Measurements from ENCODE around the gene NEK7.
"Not testable (repeated sequence)": the region's sequence is repeated elsewhere in the genome, so short reads cannot be mapped to it uniquely, and the experiment has no call there.

NEK7 gene

DNA sequence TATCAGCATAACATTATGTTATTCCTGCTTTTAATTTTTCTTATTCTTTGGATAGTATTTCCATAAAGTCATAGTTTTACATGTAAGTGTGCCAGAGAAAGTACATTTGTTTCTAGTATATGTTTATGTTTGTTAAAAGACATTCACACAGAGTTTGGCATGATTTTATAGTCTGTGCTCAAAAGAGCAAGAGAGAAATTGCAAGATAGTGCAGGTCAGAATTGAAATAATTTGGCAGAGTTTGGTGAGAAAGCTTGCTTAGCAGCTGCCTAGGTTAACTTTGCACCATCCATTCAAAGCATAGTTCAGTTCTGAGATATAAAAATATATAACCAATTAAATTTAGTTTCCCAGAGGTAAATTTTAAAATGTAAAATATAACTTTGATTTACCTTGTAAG lies 17.0 kb downstream of the NEK7 start:
- DNase-seq, result no peak

DNA sequence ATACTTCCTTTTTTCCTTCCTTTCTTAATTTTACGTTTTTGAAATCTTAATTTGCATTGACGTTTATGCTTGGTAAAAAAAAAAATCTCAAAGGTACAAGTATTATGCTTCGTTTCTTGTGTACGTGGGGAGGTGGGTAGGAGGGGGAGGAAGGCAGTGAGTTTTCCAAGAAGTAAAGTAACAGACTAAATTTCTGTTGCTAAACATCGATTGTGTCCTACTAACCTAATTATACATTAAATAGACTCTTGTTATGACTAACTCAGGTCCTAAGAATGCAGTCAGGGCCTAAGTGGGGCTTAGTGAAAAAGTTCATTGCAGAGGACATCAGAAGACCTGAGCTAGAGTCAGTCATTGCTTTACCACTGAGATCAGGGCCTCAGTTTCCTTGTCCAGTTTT lies 17.5 kb downstream of the NEK7 start:
- DNase-seq, result no peak

DNA sequence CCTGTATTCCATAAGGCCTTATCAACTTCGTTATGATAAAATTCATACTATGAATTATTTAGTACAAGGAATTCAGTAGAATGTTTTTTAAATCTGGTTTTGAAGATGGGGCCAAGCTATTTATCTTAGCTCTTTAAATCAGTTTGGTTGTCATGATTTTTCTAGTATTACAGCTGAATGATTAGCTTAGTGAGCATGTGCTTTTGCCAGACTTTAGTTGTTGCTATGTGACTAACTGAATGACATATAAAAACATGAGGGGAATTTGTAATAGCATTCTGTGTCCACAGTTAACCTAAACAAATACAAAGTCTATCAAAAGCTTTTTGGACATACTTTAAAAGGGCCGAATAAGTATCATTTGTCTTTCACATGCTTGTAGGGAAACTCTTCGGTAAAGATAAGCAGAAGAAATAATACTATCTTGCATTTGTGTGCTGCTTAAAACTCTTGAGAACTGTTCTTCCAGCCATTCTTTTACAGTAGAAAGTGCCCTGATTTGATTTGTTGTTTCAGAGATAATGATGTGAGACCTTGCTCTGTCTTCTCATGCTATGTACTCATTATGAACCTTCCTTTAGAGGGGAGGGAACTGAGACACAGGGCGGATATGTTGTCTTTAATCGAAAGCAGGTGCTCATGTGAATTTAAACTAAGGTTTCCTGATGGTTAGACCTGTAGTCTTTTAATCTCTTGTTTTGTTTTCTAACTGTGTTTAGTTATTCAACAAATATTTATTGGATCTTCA lies 18.8 kb downstream of the NEK7 start:
- DNase-seq, result no peak

DNA sequence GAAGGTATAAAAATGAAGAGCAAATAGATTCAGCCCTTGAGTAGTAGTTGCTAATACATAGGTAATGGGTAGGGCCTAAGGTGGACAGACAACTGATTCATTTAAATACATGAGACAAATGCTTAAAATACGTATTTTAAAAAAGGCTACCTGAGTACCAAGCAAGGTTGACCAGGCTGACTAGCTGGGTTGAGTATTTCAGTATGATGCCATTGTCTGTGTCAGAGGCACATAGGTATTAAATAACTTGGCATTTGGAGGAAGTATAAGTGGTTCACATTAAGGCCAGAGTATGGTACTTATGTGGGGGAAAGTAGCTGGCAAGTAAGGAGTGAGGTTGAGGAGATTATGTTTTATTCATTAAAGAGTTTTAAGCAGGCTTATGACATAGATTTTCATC lies 19.4 kb downstream of the NEK7 start:
- DNase-seq, result no peak

DNA sequence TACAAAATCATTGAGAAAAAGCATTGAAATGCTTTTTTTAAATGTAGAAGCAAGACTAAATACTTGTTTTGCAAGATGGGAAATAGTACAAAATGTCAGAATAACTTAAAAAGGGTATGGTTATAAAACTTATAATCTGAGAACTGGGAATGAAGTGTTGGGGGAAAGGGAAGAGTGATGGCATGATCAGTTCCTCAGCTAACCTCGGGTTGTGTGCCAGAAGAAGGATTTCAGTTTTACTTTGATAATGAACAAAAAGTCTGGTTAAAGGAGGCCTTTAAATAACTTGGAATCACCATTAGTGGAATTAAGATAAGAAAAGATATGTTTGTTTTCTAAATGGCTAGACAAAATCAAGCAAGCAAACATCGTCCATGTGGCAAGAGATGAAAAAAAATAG lies 20.7 kb downstream of the NEK7 start:
- DNase-seq, result no peak

DNA sequence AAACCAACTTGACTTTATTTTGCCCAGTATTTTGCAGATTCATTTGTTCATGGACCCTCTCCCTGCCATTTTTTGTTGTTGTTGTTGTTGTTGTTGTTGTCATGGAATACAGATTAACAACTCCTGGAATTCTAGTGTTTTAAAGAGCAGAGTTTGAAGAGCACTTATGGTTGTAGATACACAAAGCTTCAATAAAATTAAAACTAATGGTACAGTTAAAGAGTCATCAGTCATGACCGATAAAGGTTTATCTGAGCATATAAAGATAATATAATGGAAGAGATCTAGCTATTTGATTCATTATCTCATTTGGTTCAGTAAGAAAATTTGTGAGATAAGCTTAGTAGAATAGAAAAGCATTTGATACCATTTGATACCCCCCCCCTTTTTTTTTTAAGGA lies 21.8 kb downstream of the NEK7 start:
- no peak for DNase-seq

DNA sequence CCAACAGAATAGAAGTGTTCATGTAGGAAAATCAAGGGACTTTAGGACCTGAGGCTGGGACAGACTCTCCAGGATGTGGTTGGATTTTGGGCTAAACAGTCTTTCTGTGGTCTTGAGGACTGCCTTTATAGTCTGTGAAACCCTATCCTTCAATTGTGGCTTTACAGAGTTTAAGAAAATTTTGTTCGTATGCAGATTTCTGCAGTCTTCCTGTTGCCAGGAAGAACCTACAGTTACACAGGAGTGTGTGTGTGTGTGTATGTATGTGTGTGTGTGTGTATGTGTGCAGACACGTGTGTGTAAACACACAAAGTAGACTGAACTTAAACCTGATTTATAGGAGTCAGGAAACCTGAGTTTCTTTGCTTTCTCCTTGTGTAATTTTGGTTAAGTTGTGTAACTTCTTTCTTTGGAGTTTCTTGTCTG lies 22.8 kb downstream of the NEK7 start:
- DNase-seq, result no peak

DNA sequence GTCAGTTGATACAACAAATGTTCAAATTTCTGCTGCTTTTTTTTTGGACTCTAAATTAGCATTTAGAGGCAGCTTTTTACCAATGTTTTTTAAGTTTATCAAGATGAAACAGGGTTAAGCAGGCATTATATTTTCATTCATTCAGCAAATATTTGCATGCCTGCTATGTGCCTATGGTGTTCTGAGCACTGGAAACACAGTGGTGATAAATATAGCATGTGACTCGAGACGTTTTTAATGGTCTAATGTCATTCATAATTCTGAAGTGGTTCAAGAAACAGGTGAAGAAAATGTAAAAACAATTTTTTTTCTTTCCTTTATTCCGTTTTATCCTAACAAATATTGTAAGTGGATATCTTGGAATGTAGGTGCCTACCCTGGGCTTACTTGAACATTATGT lies 26.8 kb downstream of the NEK7 start:
- no peak for DNase-seq

DNA sequence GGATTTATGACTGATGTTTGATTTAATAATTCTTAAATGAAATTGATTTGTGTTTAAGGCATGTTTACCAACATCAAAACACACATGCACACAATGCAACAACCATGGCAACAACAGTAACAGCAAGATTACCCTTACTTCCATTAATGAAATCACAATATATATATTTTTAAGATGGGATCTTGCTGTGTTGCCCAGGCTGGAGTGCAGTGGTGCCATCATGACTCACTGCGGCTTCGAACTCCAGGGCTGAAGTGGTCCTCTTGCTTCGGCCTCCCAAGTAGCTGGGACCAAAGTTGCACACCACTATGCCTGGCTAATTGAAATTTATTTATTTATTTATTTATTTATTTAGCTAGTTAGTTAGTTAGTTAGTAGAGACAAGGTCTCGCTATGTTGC lies 27.7 kb downstream of the NEK7 start:
- no peak for DNase-seq

DNA sequence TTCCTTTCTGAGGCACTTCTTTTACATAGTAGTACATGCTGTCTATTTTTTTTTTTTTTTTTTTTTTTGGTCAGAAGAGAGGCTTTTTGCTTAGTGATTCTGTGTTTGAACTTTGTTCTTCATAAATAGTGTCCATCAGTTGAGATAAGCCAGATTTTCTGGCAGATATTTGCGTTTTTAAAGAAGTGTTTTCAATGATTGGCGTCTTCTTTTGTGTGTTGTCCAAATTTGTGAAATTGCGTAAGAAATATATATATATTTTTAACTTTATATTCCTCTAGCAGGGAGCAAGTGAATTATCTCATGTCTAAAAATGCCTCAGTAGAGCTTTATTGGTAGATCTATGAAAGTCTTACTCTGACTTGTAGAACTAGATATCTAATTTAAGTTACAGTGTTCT lies 28.3 kb downstream of the NEK7 start:
- DNase-seq, result no peak

DNA sequence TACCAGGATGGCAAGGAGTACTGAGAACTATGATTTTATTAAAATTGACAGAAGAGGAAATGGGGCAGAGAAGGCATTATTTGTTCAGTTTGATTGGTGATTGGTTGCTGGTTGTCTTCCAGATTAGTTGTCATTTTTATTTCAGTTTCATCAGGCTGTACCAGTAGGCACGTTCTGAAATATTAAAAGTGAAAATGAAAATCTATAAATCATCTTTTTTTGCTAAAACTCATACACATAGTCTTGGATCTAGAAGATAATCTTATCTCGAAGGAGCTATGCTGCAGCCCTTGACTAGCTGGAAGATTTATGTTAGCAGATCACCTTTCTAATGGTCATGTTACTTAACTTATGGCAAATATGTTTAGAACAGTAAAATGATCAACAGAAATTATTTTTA lies 29.0 kb downstream of the NEK7 start:
- DNase-seq, result no peak

DNA sequence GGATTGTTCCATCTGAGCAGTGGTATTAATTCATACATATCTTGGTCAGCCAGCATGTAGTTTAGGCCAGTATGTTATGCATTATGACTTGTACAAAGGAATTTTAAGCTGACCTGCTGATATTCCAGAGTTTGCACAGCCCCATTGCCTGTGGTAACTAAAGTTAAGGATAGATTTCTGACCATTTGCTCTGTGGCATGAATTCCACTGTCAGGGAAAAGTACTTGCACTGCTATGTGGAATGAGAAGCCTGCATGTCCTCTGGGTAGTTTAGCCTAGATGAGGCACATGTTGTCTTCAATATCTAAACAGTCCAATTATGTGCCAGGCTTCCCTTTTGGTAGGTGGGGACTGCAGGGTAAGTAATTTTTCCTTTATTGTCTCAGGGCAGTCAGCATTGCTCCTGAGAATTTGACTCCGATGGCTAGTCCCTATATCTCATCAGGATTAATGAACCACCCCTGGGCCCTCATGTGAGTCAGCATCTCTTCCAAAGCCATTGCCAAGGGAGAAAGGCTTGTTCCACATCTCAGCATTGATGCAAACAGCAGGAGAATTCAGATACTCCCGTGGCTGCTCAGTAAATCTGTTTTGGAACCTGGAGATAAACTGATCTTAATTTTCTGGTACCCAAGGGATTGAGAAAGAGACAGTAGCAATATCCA lies 30.2 kb downstream of the NEK7 start:
- no peak for DNase-seq

DNA sequence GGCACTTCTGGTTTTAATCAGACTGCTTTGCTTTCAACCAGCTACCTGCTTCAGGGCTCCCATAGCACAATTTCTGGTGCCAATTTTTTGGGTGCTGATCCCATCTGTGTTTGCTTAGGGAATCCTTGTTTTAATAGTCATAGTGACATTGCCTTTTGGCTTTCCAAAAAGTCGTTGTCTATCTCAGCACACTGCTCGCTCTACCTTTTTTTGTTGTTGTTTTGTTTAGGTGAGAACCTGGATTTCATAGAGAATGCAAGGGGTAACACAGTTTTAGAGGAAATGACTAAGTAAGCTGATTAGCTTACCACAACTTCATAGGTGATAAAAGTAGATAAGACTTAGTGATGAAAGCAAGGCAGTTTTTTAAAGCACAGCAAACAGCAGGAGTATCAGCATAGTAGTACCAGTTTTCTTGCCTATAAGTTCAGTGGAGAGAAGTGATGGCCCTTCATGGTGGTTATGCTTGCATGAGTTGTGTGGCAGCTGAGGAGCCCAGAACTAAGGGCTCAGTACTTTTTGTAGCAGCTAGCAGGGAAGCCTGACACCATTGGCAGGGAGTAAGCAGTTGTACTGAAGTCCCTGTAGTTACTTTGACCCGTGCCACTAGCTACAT lies 31.3 kb downstream of the NEK7 start:
- DNase-seq, result no peak

DNA sequence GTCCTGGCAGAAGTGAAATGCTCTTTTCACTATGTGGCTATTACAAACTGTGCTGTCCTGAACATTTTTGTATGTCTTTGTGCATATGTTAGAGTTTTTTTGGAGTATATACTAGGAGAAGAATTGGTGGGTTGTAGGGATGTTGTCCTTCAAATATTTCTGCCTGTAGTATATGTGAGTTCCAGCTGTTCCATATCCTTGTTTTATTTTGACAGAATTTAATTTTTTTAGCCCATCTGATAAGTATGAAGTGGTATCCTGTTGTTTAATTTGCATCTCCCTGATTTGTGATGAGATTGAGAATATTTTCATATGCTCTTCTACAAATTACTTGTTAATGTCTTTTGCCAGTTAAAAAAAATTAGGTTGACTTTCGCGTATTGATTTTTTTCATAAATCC lies 34.3 kb downstream of the NEK7 start:
- DNase-seq, result no peak

DNA sequence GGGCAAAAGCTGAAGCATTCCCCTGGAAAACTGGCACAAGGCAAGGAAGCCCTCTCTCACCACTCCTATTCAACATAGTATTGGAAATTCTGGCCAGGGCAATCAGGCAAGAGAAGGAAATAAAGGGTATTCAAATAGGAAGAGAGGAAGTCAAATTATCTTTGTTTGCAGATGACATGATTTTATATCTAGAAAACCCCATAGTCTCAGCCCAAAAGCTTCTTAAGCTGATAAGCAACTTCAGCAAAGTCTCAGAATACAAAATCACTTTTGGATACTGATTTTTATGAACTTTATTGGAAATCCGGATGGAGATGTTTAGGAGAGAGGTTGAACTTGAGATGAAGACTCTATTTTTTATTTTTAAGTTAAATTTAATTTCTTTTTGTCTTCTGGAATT lies 37.1 kb downstream of the NEK7 start:
- DNase-seq, result not testable (repeated sequence)

DNA sequence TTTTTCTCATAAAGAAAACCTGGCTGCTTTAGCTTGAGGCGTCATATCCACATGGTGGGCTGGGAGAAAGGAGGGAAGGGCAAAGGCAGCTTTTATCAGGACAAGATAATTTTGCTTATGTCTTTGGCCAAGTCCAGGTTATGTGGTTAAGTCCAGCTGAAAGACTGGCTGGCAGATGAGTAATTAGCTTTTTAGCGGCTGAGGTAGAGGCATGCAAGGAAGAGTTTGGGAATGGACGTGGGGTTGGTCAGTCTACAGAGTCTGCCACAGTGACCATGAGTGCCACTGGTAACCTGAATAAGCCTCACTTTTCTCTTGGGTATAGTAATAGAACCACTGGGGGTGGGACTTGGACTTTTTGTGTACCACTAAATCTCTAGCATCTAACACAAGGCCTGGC lies 39.8 kb downstream of the NEK7 start:
- no peak for DNase-seq

DNA sequence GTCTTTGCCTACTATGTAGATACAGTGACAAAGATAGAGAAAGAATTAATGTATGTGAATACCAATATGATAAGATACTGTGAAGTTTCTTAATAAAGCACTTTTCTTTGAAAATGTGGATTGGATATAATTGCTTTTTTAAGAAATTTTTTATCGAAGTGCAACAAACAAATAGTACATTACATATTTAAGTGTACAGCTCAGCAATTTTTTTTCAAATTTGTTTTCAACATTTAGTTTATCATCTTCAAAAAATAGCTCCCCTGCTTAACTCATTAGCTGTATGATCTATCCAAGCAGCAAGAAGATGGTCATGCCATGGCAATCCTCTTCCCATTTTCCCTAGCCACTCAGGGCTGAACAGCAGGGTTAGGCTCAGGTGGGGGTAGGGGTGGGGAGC lies 40.5 kb downstream of the NEK7 start:
- DNase-seq, result no peak

DNA sequence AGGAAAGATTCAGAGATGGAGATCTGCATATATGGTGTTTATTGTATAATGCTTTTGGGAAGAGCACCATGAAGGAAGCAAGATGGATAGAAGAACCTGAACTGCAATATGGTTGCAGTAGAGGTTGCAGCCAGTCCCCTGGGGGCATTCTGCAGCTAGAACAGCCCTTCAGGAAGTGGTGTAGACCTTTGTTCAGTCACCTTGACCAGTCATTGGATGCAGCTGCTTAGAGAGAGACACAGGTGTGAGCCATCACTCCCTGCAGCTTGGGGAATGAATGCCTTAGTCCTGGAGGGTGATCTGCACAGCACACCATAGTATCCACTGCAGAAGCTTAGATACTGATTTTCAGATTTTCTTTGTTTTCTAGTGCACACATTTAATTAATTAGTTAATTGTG lies 42.3 kb downstream of the NEK7 start:
- DNase-seq, result no peak

DNA sequence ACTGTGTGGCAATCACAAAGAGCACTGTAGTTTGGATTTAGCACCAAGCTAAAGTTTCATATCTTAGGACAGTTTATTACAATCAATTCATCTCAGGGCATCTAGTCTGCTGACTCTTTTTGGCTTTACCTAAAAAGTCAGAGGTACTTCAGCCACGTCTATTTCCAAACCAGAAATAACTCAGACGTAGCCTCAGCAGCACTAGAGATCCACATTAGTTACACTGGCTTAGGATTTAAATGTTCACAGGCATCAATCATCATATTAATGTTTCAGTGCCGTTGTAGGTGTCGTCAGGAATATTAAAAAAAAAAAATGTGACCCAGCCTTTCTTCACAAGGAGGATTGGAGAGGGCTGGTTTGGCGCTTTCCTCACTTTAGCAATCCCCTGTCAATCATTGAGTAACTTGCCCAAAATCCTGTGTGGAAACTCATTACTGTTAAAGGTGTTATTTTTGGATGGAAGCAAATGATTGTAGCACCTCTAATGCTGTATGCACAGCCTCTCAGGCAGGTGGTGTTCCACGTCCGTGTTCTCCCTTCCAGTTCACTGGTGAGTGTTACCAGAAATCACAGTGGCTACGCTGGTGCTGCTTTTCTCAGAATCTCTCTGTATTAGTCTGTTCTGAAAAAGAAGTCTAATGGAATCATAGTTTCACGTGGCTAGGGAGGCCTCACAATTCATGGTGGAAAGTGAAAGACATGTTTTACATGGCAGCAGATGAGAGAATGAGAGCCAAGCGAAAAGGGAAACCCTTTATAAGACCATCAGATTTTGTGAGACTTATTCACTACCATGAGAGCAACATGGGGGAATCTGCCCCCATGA lies 45.4 kb downstream of the NEK7 start:
- DNase-seq, result no peak

DNA sequence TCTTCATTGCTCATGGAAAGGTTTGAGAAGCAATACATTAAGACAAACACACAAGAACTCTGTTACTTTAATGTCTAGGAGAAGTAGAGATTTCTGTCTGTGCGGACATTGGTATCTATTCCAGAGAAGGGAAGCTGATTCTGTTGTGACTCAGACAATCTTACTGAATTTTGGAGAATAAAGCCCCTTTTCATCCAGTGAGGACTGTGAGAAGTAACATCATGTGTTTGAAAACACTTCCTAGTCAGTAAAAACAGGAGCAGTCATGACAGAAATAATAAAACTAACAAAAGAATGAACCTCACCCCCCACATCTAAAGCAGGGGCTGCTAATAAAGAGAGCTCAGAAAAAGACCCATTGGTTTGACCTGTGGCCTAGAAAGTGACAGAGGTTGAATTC lies 46.6 kb downstream of the NEK7 start:
- no peak for DNase-seq

DNA sequence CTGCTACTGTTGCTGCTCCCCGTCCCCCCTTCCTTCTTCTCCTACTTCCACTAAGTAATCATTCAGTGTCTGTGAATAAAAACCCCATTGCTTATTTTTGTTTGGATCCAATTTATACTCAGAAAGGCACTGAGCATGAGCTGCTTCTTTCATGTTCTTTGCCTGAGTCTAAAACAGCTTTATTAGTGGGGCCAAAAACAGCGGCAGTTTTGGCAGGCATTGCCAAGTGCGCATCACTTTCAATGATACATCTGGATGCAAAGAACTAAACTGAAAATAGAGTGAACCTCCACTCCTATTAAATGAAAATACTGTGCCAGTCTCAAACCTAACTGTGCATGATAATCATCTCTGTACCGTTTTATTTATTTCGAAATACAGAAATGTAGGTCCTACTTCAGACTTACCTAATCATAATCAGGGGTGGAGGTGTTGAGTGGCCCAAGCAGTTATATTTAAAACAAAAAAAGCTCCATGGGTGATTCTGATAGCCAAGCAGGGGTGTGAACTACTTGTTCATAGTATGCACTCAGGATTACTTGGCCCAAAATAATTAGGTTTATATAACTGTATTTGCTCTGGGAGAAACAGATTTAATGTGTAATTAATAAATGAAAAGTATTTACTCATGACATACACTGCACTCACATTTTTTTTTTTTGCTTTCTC lies 48.4 kb downstream of the NEK7 start:
- no peak for DNase-seq

DNA sequence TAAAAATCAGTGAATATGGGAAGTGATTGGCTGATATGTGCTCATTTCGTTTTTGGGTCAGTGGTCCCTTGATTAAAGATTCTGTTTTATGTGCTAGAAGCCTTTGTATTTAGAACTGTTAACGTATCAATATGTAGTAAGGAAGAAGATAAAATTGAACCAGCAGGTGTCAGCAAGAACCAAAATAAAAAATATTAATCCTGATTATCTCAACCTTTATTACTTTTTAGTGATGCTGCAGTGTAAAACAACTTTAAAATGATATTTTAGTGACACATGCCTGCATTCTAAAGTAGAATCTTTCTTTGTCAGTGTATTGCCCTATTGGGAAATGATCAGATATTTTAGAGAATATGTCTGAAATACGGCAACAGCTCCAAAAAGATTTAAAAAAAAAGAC lies 49.5 kb downstream of the NEK7 start:
- no peak for DNase-seq

DNA sequence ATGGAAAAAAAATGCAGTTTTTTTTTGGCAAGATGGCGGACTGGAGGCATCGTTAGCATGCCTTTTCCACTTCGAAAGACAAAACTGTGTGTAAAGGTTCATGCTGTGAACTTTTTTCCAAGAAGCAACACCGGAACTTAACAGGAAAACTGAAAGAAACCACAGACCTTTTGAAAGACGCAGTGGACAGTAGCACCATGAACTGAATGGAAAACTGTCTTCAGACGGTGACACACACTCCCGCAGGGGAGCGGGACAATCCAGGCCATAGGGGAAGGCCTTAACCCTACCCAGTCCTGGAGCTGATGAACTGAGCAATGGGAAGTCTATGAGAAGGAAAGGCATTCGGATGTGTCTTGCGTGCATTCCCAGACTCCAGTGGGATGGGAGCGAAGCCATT lies 54.9 kb downstream of the NEK7 start:
- DNase-seq, result no peak

All from DMS 273 treated with DMSO at 0.1 percent for 48 hours (cell line).